HG03558 (cell line): ENCODE measurements around the gene PCDHGC5.

Experiments
- ATAC-seq: cut with Tn5 transposase; IDR thresholded peaks from one replicate; pipeline ENCODE4 v1.9.1; 2021; ENCODE audit warnings: moderate number of reproducible peaks; ENCODE audit not compliant: unreplicated experiment; ENCODE audit errors: extremely low read depth

The PCDHGC5 gene

DNA sequence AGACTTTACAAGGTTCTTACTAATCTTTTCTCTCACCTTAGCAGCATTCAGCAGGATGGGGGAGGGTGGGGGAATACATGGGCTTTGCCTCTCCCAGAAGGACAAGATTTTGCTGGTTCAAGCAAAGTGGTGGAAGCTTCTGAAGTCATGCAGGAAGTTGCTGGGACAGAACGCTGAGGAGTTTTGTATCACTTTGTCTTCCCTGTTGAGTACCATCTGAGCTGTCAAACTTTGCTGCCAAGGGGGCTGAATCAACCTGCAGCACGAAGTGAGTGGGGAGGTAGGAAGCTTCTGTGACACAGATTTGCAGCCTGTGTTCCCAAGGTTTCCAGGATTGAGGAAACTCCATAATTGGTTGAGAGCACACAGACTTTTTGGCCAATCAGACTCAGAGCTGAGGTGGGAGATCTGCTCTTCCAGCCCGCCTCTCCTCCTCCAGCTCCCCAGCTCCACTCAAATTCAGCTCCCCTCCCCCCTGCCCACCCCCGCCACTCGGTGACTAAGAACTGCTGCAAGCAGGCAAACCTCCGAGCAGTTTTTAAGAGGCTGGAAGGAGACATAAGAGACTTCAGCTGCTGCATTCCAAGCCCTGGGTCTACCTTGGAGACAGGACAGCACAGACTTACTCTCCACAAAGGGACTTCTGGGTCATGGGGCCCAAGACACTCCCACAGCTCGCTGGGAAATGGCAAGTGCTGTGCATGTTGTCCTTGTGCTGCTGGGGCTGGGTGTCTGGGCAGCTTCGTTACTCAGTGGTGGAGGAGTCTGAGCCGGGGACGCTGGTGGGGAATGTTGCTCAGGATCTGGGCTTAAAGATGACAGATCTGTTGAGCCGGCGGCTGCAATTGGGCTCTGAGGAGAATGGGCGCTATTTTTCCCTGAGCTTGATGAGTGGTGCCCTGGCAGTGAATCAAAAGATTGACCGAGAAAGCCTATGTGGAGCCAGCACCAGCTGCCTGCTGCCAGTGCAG is at the start of gene PCDHGC5:
Gene PCDHGC5 (plus strand): TSS at position 491 of the 971 bp plus-strand sequence. CDS start 160 bp downstream, at position 651.
- ATAC-seq = no peak

DNA sequence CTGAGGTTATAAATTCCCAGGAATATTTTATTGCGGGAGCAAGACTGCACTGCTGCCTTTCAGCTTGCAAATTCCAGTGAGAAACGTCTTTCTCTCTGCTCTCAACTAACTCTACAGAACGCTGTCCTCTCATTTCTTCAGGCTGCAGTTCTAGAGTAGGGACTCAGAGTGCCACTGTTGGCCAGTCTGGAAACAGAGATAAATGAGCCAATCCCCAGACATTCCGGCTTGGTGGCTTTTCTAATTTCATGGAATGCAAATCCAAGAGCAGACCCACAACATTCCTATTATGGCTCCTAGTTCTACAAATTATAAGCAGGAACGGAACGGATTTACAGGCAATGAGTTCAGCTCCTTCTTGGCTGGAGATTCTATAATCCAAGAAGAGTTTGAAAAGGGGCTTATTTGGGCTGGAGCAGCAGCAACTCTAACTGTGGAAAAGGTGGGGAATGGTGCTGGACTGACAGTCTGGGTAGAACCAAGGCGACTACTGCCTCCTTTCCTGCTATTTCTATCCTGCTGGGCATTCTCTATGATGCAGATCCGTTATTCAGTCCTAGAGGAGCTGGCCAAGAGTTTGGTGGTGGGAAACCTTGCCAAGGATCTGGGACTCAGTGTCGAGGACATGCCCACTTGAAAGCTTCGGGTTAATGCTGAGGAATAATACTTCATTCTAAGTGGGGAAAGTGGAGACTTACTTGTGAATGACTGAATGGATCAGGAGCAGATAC is 49.3 kb upstream of the PCDHGC5 start:
- no peak for ATAC-seq

DNA sequence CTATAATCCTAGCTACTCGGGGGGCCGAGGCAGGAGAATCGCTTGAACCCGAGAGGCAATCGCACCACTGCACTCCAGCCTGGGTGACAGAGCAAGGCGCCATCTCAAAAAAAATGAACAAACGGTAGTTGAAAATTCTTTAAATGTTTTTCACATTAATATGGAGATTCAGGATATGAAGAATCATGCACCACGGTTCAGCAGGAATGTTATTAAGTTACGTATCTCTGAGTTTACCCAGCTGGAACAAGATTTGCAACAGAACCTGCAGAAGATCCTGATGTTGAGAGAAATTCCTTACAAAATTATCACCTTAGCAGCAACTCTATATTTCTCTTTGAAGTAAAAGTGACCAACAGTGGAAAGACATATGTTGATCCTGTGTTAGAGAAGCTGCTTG is 48.5 kb upstream of the PCDHGC5 start:
- no peak for ATAC-seq

DNA sequence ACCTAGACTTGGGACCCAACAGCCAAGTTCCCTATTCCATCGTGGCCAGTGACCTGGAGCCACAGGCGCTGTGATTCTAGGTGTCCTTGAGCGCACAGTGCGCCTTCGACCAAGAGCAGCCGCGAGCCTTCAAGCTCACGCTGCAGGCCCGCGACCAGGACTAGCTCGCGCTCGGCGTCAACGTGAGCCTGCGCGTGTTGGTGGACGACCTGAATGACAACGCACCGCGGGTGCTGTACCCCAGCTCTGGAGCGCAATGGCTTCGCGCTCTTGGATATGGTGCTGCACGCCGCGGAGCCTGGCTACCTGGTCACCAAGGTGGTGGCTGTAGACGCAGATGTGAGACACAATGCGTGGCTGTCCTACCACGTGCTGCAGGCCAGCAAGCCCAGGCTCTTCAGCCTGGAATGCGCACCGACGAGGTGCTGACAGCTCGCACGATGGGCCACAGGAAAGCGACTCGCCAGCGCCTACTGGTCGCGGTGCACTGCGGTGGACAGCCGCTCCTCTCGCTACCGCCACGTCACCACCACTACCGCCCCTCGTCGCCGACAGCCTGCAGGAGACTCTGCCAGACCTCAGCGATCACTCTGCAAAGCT is 47.2 kb upstream of the PCDHGC5 start:
- ATAC-seq = no peak

DNA sequence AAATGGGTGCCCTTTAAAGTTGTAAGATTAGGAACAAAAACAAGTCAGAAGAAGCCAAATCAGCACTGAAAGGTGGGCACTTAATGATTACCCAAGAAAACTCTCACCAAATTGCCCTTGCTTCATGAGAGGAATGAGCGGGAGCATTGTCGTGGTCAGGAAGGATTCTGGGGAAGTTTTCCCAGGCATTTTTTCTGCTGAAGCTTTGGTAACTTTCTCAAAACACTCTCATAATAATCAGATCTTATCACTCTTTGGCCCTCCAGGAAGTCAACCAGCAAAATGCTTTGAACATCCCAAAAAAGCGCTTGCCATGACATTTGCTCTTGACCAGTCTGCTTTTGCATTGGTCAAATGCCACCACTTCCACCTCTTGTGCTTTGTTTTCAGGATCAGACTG is 23.5 kb upstream of the PCDHGC5 start:
- no peak for ATAC-seq

DNA sequence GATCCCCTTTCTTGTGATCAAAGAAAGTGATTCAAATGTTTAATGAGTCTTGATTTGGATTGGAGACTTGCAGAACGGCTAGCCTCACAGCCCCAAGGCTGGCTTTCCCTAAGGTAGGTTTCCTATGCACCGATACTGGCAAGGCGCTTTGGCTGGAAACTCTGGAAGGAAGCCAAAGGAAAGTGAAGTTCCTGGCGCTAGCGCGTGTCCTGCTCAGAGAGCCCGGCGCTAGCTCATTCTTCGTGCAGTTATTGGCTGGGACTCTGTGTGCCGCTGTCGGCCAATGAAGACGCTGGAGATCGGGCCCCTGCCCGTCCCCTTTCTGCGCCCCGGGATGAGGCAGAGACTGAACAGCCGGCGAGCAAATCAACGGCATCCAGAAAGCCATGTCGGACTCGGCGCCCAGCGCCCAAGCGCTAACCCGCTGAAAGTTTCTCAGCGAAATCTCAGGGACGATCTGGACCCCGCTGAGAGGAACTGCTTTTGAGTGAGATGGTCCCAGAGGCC is 13.2 kb upstream of the PCDHGC5 start, which contains the start of gene PCDHGC3:
Gene PCDHGC3 (plus strand): TSS at position 342 of the 507 bp plus-strand sequence. CDS start 151 bp downstream, at position 493.
- peak; percentile 94 for ATAC-seq

DNA sequence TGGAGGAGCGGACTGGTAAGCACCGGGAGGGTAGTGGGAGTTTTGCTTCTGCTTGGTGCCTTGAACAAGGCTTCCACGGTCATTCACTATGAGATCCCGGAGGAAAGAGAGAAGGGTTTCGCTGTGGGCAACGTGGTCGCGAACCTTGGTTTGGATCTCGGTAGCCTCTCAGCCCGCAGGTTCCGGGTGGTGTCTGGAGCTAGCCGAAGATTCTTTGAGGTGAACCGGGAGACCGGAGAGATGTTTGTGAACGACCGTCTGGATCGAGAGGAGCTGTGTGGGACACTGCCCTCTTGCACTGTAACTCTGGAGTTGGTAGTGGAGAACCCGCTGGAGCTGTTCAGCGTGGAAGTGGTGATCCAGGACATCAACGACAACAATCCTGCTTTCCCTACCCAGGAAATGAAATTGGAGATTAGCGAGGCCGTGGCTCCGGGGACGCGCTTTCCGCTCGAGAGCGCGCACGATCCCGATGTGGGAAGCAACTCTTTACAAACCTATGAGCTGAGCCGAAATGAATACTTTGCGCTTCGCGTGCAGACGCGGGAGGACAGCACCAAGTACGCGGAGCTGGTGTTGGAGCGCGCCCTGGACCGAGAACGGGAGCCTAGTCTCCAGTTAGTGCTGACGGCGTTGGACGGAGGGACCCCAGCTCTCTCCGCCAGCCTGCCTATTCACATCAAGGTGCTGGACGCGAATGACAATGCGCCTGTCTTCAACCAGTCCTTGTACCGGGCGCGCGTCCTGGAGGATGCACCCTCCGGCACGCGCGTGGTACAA is 12.6 kb upstream of the PCDHGC5 start:
- no peak for ATAC-seq

DNA sequence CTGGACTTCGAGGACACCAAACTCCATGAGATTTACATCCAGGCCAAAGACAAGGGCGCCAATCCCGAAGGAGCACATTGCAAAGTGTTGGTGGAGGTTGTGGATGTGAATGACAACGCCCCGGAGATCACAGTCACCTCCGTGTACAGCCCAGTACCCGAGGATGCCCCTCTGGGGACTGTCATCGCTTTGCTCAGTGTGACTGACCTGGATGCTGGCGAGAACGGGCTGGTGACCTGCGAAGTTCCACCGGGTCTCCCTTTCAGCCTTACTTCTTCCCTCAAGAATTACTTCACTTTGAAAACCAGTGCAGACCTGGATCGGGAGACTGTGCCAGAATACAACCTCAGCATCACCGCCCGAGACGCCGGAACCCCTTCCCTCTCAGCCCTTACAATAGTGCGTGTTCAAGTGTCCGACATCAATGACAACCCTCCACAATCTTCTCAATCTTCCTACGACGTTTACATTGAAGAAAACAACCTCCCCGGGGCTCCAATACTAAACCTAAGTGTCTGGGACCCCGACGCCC is 11.8 kb upstream of the PCDHGC5 start:
- ATAC-seq = no peak

DNA sequence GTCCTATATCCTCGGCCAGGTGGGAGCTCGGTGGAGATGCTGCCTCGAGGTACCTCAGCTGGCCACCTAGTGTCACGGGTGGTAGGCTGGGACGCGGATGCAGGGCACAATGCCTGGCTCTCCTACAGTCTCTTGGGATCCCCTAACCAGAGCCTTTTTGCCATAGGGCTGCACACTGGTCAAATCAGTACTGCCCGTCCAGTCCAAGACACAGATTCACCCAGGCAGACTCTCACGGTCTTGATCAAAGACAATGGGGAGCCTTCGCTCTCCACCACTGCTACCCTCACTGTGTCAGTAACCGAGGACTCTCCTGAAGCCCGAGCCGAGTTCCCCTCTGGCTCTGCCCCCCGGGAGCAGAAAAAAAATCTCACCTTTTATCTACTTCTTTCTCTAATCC is 11.1 kb upstream of the PCDHGC5 start:
- no peak for ATAC-seq

DNA sequence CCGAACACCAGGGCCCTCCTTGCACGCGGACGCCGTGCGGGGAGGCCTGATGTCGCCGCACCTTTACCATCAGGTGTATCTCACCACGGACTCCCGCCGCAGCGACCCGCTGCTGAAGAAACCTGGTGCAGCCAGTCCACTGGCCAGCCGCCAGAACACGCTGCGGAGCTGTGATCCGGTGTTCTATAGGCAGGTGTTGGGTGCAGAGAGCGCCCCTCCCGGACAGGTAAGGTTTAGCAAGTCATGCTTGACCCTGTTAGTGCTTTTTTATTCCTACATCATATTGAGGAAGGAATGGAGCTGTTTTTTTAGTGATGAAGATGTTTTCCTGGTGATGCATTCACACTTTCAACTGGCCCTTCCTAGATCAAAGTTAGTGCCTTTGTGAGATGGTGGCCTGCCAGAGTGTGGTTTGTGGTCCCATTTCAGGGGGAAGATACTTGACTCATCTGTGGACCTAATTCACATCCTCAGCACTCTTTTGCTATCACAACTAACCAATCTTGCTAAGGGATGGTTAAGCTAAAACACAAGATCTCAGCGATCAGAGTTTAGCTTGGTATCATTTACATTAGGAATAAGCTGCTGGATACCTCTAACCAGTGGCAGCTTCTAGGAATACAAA is 10.4 kb upstream of the PCDHGC5 start:
- ATAC-seq = no peak

DNA sequence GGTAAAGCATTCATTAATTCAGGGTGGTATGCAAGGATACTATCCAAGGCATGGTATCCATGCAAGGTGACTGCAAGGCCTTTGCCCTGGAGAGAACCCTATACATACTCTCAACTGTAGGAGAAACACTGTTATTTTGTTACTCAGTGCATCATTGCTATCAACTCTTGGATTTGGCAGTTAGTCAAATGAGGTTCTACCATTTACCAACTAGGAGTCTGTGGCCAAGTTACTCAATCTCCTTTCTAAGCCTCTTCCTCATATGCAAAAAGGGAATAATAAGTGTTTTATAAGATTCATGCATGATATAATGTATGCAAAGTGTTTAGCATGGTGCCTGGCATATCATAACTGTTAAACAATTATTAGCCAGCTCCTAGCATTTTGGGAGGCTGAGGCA is 9.1 kb upstream of the PCDHGC5 start:
- ATAC-seq = no peak

DNA sequence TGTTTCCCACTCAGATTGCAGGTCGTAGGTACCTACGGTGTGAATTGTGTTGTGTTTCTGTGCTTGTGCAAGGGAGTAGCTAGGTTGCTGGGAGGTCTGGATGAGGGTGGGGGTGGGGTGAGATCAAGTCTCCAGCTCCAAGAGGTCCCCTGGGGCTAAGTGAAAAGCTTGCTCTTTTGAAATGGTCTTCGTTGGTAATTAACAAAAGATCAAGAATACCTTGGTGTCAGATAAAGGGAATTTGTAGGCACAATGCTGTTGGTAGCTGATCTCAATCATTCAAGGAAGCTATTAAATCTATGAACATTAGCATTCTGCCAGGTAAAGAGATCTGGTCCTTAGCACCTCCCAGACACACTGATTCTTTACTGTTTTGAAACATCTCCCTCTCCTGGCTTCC is 5.0 kb upstream of the PCDHGC5 start:
- ATAC-seq = no peak

DNA sequence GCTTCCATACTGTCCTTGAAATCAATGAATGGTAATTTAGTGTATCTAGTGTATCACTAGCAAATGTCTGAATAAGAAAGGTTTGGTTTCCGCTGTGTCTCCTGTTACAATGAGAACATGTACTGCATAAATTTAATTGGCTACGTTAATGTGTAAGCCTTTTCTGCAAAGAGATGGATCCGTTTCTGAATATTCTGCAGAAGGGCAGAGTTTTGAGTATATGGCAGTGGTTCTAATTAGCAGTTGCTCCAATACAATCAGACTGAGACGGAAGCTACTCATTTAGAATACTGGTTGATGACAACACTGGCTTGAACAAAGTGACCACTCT is 4.6 kb upstream of the PCDHGC5 start:
- no peak for ATAC-seq

DNA sequence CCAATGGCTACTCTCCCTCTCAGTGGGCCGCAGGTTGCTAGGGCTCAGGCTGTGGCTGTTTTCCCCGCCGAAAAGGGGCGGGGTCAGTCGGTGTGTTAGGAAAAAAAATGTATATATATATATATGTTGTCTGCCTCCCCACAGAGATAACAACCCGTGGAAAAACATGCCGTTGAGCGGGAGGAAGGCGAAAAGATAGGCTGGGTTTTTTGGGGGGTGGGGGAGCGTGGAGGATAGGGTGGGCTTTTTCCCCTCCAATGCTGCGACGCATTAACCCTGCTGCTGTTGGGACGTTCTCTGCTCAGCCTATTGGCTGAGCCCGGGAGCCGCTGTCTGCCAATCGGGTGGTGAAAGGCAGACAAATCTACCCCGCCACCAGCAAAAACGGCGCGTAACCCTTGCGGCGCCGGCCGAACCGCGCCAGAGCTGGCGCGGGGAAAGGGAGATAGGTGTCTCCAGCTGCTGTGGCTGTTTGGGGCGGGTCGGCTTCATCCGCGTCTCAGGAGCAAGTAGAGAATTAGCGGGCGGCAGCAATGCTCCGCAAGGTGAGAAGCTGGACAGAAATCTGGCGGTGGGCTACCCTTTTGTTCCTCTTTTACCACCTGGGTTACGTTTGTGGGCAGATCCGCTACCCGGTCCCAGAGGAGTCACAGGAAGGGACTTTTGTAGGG is 4.1 kb upstream of the PCDHGC5 start, which contains the start of gene PCDHGC4:
Gene PCDHGC4 (plus strand): TSS at position 390 of the 671 bp plus-strand sequence. CDS start 144 bp downstream, at position 534.
- no peak for ATAC-seq

DNA sequence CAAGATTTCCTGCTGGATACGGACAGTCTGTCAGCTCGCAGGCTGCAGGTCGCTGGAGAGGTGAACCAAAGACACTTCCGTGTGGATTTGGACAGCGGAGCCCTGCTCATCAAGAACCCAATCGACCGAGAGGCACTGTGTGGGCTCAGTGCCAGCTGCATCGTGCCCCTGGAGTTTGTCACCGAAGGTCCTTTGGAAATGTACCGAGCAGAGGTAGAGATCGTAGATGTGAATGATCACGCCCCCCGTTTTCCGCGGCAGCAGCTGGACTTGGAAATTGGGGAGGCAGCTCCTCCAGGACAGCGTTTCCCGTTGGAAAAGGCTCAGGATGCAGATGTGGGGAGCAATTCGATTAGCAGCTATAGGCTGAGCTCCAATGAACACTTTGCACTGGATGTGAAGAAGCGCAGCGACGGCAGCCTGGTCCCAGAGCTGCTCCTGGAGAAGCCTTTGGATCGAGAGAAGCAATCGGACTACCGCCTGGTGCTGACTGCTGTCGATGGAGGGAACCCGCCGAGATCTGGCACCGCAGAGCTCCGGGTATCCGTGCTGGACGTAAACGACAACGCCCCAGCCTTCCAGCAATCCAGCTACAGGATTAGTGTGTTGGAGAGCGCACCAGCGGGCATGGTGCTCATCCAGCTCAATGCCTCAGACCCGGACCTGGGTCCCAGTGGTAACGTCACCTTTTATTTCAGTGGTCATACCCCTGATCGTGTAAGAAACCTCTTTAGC is 3.4 kb upstream of the PCDHGC5 start:
- ATAC-seq = no peak

DNA sequence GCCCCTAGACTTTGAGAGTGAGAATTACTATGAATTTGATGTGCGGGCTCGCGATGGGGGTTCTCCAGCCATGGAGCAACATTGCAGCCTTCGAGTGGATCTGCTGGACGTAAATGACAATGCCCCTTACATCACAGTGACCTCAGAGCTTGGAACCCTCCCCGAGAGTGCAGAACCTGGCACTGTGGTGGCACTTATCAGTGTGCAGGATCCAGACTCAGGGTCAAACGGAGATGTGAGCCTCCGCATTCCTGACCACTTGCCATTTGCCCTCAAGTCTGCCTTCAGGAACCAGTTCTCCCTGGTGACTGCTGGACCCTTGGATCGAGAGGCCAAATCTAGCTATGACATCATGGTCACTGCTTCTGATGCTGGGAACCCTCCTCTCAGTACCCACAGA is 2.8 kb upstream of the PCDHGC5 start:
- ATAC-seq = no peak

DNA sequence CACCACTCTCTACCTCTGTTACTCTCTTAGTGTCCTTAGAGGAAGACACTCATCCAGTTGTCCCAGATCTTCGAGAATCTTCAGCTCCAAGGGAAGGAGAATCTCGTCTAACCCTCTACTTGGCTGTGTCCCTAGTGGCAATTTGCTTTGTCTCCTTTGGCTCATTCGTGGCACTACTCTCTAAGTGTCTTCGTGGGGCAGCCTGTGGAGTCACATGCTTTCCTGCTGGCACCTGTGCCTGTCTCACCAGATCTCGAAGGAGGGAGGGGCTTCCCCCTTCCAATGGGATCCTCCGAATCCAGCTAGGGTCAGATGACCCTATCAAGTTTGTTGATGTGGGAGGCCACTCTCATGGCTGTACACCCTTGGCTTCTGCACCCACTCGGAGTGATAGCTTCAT is 1.8 kb upstream of the PCDHGC5 start:
- ATAC-seq = no peak

DNA sequence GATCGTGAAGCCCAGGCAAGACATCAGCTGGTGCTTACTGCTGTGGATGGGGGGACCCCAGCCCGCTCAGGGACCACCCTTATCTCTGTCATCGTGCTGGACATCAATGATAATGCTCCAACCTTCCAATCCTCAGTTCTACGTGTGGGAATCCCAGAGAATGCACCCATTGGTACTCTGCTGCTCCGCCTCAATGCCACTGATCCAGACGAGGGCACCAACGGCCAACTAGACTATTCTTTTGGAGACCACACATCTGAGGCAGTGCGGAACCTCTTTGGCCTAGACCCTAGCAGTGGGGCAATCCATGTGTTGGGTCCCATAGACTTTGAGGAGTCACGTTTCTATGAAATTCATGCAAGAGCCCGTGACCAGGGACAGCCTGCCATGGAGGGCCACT is 960 bp downstream of the PCDHGC5 start:
- ATAC-seq = no peak
